Retinal pigment epithelial cell (primary cell): ENCODE data around the gene PGBD2.
"Not testable (repeated sequence)": the region's sequence is repeated elsewhere in the genome, so short reads cannot be mapped to it uniquely, and the experiment has no call there.

Experiments used
- DNase-seq: peaks from one replicate; pipeline ENCODE4 v3.0.0-alpha.2; 2010; ENCODE audit warnings: low read depth
- H3K4me3 ChIP-seq: 2 replicates; pipeline ENCODE4 v1.5.1; 2011; ENCODE audit warnings: mild to moderate bottlenecking, low read length, control low read depth, moderate library complexity
- TF ChIP-seq, protein P1 (sequence below): conservative IDR thresholded peaks from 2 replicates; pipeline ENCODE4 v1.5.1; 2011; ENCODE audit warnings: low read depth, low read length, control low read depth, inconsistent platforms

PGBD2 gene

GRCh38 chr1:248873993-248874533 lies 32.0 kb upstream of the PGBD2 start:
- TF ChIP-seq, protein P1, sequence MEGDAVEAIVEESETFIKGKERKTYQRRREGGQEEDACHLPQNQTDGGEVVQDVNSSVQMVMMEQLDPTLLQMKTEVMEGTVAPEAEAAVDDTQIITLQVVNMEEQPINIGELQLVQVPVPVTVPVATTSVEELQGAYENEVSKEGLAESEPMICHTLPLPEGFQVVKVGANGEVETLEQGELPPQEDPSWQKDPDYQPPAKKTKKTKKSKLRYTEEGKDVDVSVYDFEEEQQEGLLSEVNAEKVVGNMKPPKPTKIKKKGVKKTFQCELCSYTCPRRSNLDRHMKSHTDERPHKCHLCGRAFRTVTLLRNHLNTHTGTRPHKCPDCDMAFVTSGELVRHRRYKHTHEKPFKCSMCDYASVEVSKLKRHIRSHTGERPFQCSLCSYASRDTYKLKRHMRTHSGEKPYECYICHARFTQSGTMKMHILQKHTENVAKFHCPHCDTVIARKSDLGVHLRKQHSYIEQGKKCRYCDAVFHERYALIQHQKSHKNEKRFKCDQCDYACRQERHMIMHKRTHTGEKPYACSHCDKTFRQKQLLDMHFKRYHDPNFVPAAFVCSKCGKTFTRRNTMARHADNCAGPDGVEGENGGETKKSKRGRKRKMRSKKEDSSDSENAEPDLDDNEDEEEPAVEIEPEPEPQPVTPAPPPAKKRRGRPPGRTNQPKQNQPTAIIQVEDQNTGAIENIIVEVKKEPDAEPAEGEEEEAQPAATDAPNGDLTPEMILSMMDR: no peak
- no peak for DNase-seq
- peak overlapping the region; percentile 63 for H3K4me3 ChIP-seq

GRCh38 chr1:248881261-248881660 lies 24.8 kb upstream of the PGBD2 start:
- H3K4me3 ChIP-seq: no peak overlapping the region
- TF ChIP-seq, protein P1: no peak
- DNase-seq: no peak

GRCh38 chr1:248882427-248882826 lies 23.6 kb upstream of the PGBD2 start:
- H3K4me3 ChIP-seq, DNase-seq: not testable (repeated sequence)

- H3K4me3 ChIP-seq: no peak overlapping the region
- TF ChIP-seq, protein P1: peak; percentile 13
- no peak for DNase-seq
These were observed 21.3 kb upstream of the PGBD2 start for GRCh38 chr1:248884632-248885295.

DNA sequence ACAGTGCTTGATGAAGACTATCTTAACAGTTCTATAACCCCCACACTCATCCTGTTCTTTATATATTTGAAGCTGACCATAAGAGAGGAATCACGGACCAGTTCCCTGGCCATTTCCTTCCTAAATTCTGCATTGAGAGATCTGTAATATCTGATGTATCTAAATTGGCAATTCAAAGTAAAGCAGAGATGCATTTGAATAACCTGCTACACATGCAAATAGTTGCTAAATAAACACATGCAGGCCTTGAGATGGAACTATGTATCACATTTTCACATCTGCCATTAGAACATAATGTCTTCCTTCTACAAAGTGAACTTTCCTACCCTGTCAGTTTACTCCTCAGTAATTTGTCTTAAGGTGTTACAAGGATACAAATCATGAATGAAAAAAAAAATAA lies 20.4 kb upstream of the PGBD2 start:
- TF ChIP-seq, protein P1: no peak
- DNase-seq: no peak
- no peak overlapping the region for H3K4me3 ChIP-seq

- H3K4me3 ChIP-seq: no peak overlapping the region
- DNase-seq: no peak
- TF ChIP-seq, protein P1: no peak
These were observed 19.7 kb upstream of the PGBD2 start for GRCh38 chr1:248886237-248886895.

DNA sequence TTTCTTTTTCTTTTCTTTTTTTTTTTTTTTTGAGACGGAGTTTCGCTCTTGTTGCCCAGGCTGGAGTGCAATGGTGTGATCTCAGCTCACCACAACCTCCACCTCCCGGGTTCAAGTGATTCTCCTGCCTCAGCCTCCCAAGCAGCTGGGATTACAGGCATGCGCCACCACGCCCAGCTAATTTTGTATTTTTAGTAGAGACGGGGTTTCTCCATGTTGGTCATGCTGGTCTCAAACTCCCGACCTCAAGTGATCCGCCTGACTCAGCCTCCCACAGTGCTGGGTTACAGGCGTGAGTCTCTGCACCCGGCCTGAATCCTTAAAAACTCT lies 16.2 kb upstream of the PGBD2 start:
- not testable (repeated sequence) for DNase-seq, H3K4me3 ChIP-seq
